Osteoblast (primary cell): ENCODE data around the gene NCEH1. TPM values are rescaled to one million over a fixed set of nuclear protein-coding genes. Genes with fewer than 3 reads are reported as not detected.

Experiments used
- DNase-seq: peaks from one replicate; pipeline ENCODE4 v3.0.0; 2011; ENCODE audit warnings: low spot score, mixed read lengths; ENCODE audit not compliant: insufficient read length; ENCODE audit errors: missing footprints
- H2AFZ ChIP-seq: 2 replicates; pipeline ENCODE4 v1.6.0; 2011; ENCODE audit warnings: mild to moderate bottlenecking, low read length
- H3K27ac ChIP-seq: 2 replicates; pipeline ENCODE4 v1.5.1; 2011; ENCODE audit warnings: mild to moderate bottlenecking, low read depth, low read length, moderate library complexity
- H3K27me3 ChIP-seq: 2 replicates; pipeline ENCODE4 v1.6.0; 2012; ENCODE audit warnings: mild to moderate bottlenecking, control low read depth, inconsistent platforms, low read length, moderate library complexity; ENCODE audit not compliant: insufficient read depth
- H3K36me3 ChIP-seq: 2 replicates; pipeline ENCODE4 v1.5.1; 2011; ENCODE audit warnings: mild to moderate bottlenecking, low read length, control low read depth, moderate library complexity; ENCODE audit not compliant: insufficient read depth
- H3K4me1 ChIP-seq: 2 replicates; pipeline ENCODE4 v1.5.1; 2011; ENCODE audit warnings: mild to moderate bottlenecking, low read length, control low read depth, moderate library complexity; ENCODE audit not compliant: insufficient read depth
- H3K4me2 ChIP-seq: 2 replicates; pipeline ENCODE4 v1.6.0; 2011; ENCODE audit warnings: mild to moderate bottlenecking, low read length; ENCODE audit not compliant: insufficient read depth
- H3K4me3 ChIP-seq: fragments of 200-600 bp; sonication (generic); 3 replicates; pipeline ENCODE4 v1.5.1; 2012; ENCODE audit warnings: mild to moderate bottlenecking, low read length, inconsistent platforms; ENCODE audit not compliant: insufficient read depth
- H3K79me2 ChIP-seq: 2 replicates; pipeline ENCODE4 v1.6.0; 2012; ENCODE audit warnings: mild to moderate bottlenecking, low read length, control low read depth, inconsistent platforms; ENCODE audit not compliant: insufficient read depth
- H3K9me3 ChIP-seq: 2 replicates; pipeline ENCODE4 v1.5.1; 2011; ENCODE audit warnings: low read depth, low read length, control low read depth
- H4K20me1 ChIP-seq: 2 replicates; pipeline ENCODE4 v1.6.0; 2012; ENCODE audit warnings: mild to moderate bottlenecking, low read length, control low read depth; ENCODE audit not compliant: insufficient read depth
- total RNA-seq: library from RNA; depleted of rRNA; stranded (reverse); fragments of >200 nt; gene quantifications from 2 replicates; pipeline ENCODE4 v1.2.3, GENCODE V29; 2012
- TF ChIP-seq, protein P1 (sequence below): IDR thresholded peaks from 2 replicates; pipeline ENCODE4 v1.5.1; 2011; ENCODE audit warnings: mild to moderate bottlenecking, low read depth, low read length, moderate library complexity; ENCODE audit errors: extremely low read depth

Gene NCEH1
- total RNA-seq, 1 donor = 10.9 TPM

GRCh38 chr3:172702256-172702655, 8.6 kb downstream of the NCEH1 start:
- DNase-seq = no peak
- no peak overlapping the region for H2AFZ ChIP-seq
- H3K79me2 ChIP-seq = peaks cover 96% of the 10 kb centered on the region
- H3K9me3 ChIP-seq = no peaks in the 10 kb centered on the region
- no peaks in the 10 kb centered on the region for H3K4me1 ChIP-seq
- no peaks in the 10 kb centered on the region for H3K27me3 ChIP-seq
- no peak overlapping the region for H3K4me3 ChIP-seq
- no peaks in the 10 kb centered on the region for H4K20me1 ChIP-seq
- TF ChIP-seq, protein P1, sequence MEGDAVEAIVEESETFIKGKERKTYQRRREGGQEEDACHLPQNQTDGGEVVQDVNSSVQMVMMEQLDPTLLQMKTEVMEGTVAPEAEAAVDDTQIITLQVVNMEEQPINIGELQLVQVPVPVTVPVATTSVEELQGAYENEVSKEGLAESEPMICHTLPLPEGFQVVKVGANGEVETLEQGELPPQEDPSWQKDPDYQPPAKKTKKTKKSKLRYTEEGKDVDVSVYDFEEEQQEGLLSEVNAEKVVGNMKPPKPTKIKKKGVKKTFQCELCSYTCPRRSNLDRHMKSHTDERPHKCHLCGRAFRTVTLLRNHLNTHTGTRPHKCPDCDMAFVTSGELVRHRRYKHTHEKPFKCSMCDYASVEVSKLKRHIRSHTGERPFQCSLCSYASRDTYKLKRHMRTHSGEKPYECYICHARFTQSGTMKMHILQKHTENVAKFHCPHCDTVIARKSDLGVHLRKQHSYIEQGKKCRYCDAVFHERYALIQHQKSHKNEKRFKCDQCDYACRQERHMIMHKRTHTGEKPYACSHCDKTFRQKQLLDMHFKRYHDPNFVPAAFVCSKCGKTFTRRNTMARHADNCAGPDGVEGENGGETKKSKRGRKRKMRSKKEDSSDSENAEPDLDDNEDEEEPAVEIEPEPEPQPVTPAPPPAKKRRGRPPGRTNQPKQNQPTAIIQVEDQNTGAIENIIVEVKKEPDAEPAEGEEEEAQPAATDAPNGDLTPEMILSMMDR = no peak
- no peak overlapping the region for H3K27ac ChIP-seq
- H3K4me2 ChIP-seq = no peak overlapping the region
- H3K36me3 ChIP-seq = no peaks in the 10 kb centered on the region

DNA sequence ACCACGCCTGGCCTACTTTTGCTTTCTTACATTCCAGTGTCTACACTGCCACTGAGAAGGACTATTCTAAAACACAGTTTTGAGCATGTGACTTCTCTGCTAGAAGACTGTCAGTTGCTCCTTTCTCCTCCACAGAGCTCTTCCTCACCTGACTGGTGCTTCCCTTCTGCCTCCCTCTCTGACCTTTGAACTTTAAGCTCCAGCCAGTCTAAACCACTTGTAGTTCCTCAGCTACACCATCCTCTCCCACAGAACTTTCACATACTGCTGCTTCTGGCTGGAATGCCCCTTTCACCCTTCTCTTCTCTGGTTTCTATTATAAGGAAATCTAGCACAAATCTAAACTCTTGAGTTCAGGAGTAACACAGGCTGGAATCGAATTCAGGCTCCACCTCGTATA, 9.1 kb downstream of the NCEH1 start:
- TF ChIP-seq, protein P1 = no peak
- Histone ChIP-seq H3K4me2 (no peak overlapping the region), H3K79me2 (peaks cover 95% of the 10 kb centered on the region), H3K9me3 (no peaks in the 10 kb centered on the region), H4K20me1 (no peaks in the 10 kb centered on the region), H3K27me3 (no peaks in the 10 kb centered on the region), H3K27ac (no peak overlapping the region), H3K36me3 (no peaks in the 10 kb centered on the region), H3K4me3 (no peak overlapping the region), H3K4me1 (no peaks in the 10 kb centered on the region), H2AFZ (no peak overlapping the region)
- DNase-seq = no peak

DNA sequence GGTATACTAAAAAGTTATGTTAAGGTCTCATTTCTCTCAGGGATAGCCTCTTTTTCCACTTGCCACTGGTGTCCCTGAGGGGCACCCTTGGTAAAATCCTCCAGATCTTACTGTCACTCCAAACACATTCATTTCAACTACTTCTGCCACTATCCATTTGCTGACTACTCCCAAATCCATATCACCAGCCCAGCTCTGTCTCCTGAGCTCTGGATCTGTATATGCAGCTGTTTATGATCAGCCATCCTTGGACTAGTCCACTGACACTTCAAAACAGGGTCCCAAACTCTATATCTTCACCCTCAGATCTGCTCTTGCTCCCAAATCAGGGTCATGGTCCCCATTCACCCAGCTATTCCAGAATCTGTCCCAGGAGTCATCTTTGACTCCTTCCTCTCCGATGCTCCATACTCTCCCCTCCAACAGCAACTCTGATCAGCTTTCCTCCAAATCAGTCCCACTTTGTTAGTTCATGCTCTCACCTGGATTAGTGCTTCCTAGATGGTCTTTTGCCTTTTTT, 9.9 kb downstream of the NCEH1 start:
- TF ChIP-seq, protein P1 = no peak

GRCh38 chr3:172700256-172700655, 10.6 kb downstream of the NCEH1 start:
- no peaks in the 10 kb centered on the region for H4K20me1 ChIP-seq
- H3K79me2 ChIP-seq = peaks cover 95% of the 10 kb centered on the region
- H2AFZ ChIP-seq = no peak overlapping the region
- no peaks in the 10 kb centered on the region for H3K4me1 ChIP-seq
- H3K4me3 ChIP-seq = no peak overlapping the region
- no peak overlapping the region for H3K4me2 ChIP-seq
- no peak overlapping the region for H3K27ac ChIP-seq
- no peaks in the 10 kb centered on the region for H3K36me3 ChIP-seq
- H3K27me3 ChIP-seq = no peaks in the 10 kb centered on the region
- TF ChIP-seq, protein P1 = no peak
- DNase-seq = no peak
- no peaks in the 10 kb centered on the region for H3K9me3 ChIP-seq

More for the DNA sequence above, 9.9 kb downstream of the NCEH1 start:
- Histone ChIP-seq H3K27ac (no peak overlapping the region), H3K4me2 (no peak overlapping the region), H3K36me3 (no peaks in the 10 kb centered on the region), H4K20me1 (no peaks in the 10 kb centered on the region), H3K9me3 (no peaks in the 10 kb centered on the region), H3K79me2 (peaks cover 95% of the 10 kb centered on the region), H3K4me3 (no peak overlapping the region), H2AFZ (no peak overlapping the region), H3K27me3 (no peaks in the 10 kb centered on the region), H3K4me1 (no peaks in the 10 kb centered on the region)
- DNase-seq = no peak
